Hepatocyte (in vitro differentiated cells): ENCODE measurements around the gene SLAMF8. TPM values are rescaled to one million over a fixed set of nuclear protein-coding genes. Genes with fewer than 3 reads are reported as not detected.
A peak's percentile ranks its signal among the peaks of the same experiment; 100 is the strongest.

ENCODE experiments used
- DNase-seq: peaks from one replicate; pipeline ENCODE4 v3.0.0-alpha.2; 2016; ENCODE audit warnings: low spot score
- H2AFZ ChIP-seq: fragments of 200-600 bp; sonication (generic); 2 replicates; pipeline ENCODE4 v1.6.0; 2016; ENCODE audit warnings: antibody characterized with exemption, mild to moderate bottlenecking
- H3K27ac ChIP-seq: fragments of 200-600 bp; sonication (generic); 2 replicates; pipeline ENCODE4 v1.5.1; 2016; ENCODE audit warnings: mild to moderate bottlenecking
- H3K27me3 ChIP-seq: fragments of 200-600 bp; sonication (generic); 2 replicates; pipeline ENCODE4 v1.6.1; 2016
- H3K36me3 ChIP-seq: fragments of 200-600 bp; sonication (generic); replicated peaks from 2 replicates; pipeline ENCODE4 v1.5.1; 2016; ENCODE audit warnings: low read depth; ENCODE audit not compliant: insufficient read depth
- H3K4me1 ChIP-seq: fragments of 200-600 bp; sonication (generic); 2 replicates; pipeline ENCODE4 v1.5.1; 2016; ENCODE audit warnings: mild to moderate bottlenecking, moderate library complexity; ENCODE audit not compliant: insufficient read depth
- H3K4me2 ChIP-seq: fragments of 200-600 bp; sonication (generic); 2 replicates; pipeline ENCODE4 v1.6.0; 2016
- H3K4me3 ChIP-seq: fragments of 200-600 bp; sonication (generic); 2 replicates; pipeline ENCODE4 v1.5.1; 2016; ENCODE audit warnings: mild to moderate bottlenecking
- H3K79me2 ChIP-seq: fragments of 200-600 bp; sonication (generic); 2 replicates; pipeline ENCODE4 v1.6.0; 2017; ENCODE audit warnings: mild to moderate bottlenecking
- H3K9me2 ChIP-seq: fragments of 200-600 bp; sonication (generic); replicated peaks from 2 replicates; pipeline ENCODE4 v1.6.0; 2017; ENCODE audit warnings: mild to moderate bottlenecking; ENCODE audit not compliant: insufficient read depth
- H3K9me3 ChIP-seq: fragments of 200-600 bp; sonication (generic); 2 replicates; pipeline ENCODE4 v1.5.1; 2016; ENCODE audit warnings: low read depth, mild to moderate bottlenecking
- H4K20me1 ChIP-seq: fragments of 200-600 bp; sonication (generic); 2 replicates; pipeline ENCODE4 v1.6.0; 2016; ENCODE audit warnings: mild to moderate bottlenecking; ENCODE audit not compliant: insufficient read depth, poor library complexity, severe bottlenecking
- CTCF ChIP-seq: fragments of 200-600 bp; sonication (generic); IDR thresholded peaks from 2 replicates; pipeline ENCODE4 v1.5.1; 2016; ENCODE audit warnings: antibody characterized with exemption, mild to moderate bottlenecking; ENCODE audit not compliant: poor library complexity
- EZH2 ChIP-seq: fragments of 200-600 bp; sonication (generic); IDR thresholded peaks from 2 replicates; pipeline ENCODE4 v1.6.1; 2016; ENCODE audit warnings: antibody characterized with exemption, mild to moderate bottlenecking, borderline replicate concordance
- EZH2phosphoT487 ChIP-seq: fragments of 200-600 bp; sonication (generic); IDR thresholded peaks from one replicate; pipeline ENCODE4 v1.6.1; 2018; ENCODE audit warnings: antibody characterized with exemption, mild to moderate bottlenecking, low read depth, moderate library complexity; ENCODE audit not compliant: unreplicated experiment, severe bottlenecking
- WGBS: methylation state at CpG from one replicate; pipeline ENCODE4 v1.1.6; 2016; ENCODE audit warnings: low lambda C conversion rate; ENCODE audit errors: missing lambda C conversion rate; 5-methylcytosine and 5-hydroxymethylcytosine counted together
- polyA plus RNA-seq: library from polyadenylated mRNA; unstranded; fragments of >200 nt; fragmentation: Nextera tagmentation; extraction: Ambion mirVana; gene quantifications from 2 replicates; pipeline ENCODE4 v1.2.1, GENCODE V29; 2016
- total RNA-seq: library from RNA; depleted of rRNA; stranded (reverse); fragments of >200 nt; gene quantifications from 2 replicates; pipeline ENCODE4 v1.2.3, GENCODE V29; 2014

Gene SLAMF8
- total and polyA plus RNA-seq, 2 experiments from 2014 or later = 0.57 to 0.74 TPM

- 70% methylated on average over 2 of the region's 2 CpGs for WGBS
- no peak overlapping the region for H3K4me2 ChIP-seq
These were observed 21.7 kb upstream of the SLAMF8 start for GRCh38 chr1:159804924-159805323.

GRCh38 chr1:159815926-159816325 is 10.7 kb upstream of the SLAMF8 start:
- WGBS = 96% methylated on average over 8 of the region's 8 CpGs
- TF ChIP-seq EZH2 (no peak), EZH2phosphoT487 (no peak), CTCF (no peak)
- H3K4me1 ChIP-seq = no peaks in the 10 kb centered on the region
- no peak overlapping the region for H2AFZ ChIP-seq
- no peak overlapping the region for H3K27ac ChIP-seq
- no peaks in the 10 kb centered on the region for H3K27me3 ChIP-seq
- H3K4me2 ChIP-seq = no peak overlapping the region
- no peaks in the 10 kb centered on the region for H3K9me3 ChIP-seq
- no peaks in the 10 kb centered on the region for H3K79me2 ChIP-seq
- H3K9me2 ChIP-seq = no peaks in the 10 kb centered on the region
- H3K36me3 ChIP-seq = no peaks in the 10 kb centered on the region
- DNase-seq = no peak
- no peaks in the 10 kb centered on the region for H4K20me1 ChIP-seq
- H3K4me3 ChIP-seq = no peak overlapping the region

More at GRCh38 chr1:159804924-159805323, 21.7 kb upstream of the SLAMF8 start:
- Histone ChIP-seq H3K9me2 (no peaks in the 10 kb centered on the region), H3K9me3 (no peaks in the 10 kb centered on the region), H3K36me3 (no peaks in the 10 kb centered on the region), H3K27me3 (peaks cover 3% of the 10 kb centered on the region), H3K4me1 (no peaks in the 10 kb centered on the region), H4K20me1 (no peaks in the 10 kb centered on the region), H2AFZ (no peak overlapping the region), H3K4me3 (no peak overlapping the region), H3K27ac (no peak overlapping the region), H3K79me2 (no peaks in the 10 kb centered on the region)
- TF ChIP-seq EZH2 (no peak), EZH2phosphoT487 (no peak), CTCF (no peak)
- DNase-seq = no peak

GRCh38 chr1:159817276-159818041 is 9.2 kb upstream of the SLAMF8 start:
- 79% methylated on average over 11 of the region's 11 CpGs for WGBS
- no peak overlapping the region for H2AFZ ChIP-seq
- no peak overlapping the region for H3K4me2 ChIP-seq
- peaks cover 11% of the 10 kb centered on the region for H3K27me3 ChIP-seq
- peak overlapping the region; percentile 23 for H3K27ac ChIP-seq
- no peaks in the 10 kb centered on the region for H3K36me3 ChIP-seq
- TF ChIP-seq EZH2 (no peak), CTCF (no peak), EZH2phosphoT487 (no peak)
- H4K20me1 ChIP-seq = no peaks in the 10 kb centered on the region
- H3K79me2 ChIP-seq = no peaks in the 10 kb centered on the region
- no peaks in the 10 kb centered on the region for H3K9me3 ChIP-seq
- H3K9me2 ChIP-seq = no peaks in the 10 kb centered on the region
- no peak overlapping the region for H3K4me3 ChIP-seq
- no peaks in the 10 kb centered on the region for H3K4me1 ChIP-seq
- peak; percentile 58 for DNase-seq
